K562 (cell line): ENCODE measurements around the gene TUBB1. TPM values are rescaled to one million over a fixed set of nuclear protein-coding genes. Genes with fewer than 3 reads are reported as not detected.

Experiments used
- BMI1 ChIP-seq: fragments of 150-350 bp; IDR thresholded peaks from 2 replicates; pipeline ENCODE4 v1.6.1; 2014; ENCODE audit warnings: low read length
- CC2D1A ChIP-seq: fragments of 450-650 bp; IDR thresholded peaks from 2 replicates; pipeline ENCODE4 v1.6.1; 2017; ENCODE audit warnings: mild to moderate bottlenecking
- FOXK2 ChIP-seq, 2 experiments: fragments of 450-650 bp; IDR thresholded peaks in 1 of 2; conservative IDR thresholded peaks in 1 of 2; 2 replicates each; pipeline ENCODE4 v1.6.1; 2016; ENCODE audit warnings: low read depth in 2 of 2, mild to moderate bottlenecking in 1 of 2
- HDAC2 ChIP-seq: fragments of 450-650 bp; IDR thresholded peaks from 2 replicates; pipeline ENCODE4 v1.6.1; 2016; ENCODE audit warnings: mild to moderate bottlenecking
- ILF3 ChIP-seq: fragments of 450-650 bp; IDR thresholded peaks from 2 replicates; pipeline ENCODE4 v1.6.1; 2018; ENCODE audit warnings: antibody characterized with exemption, mild to moderate bottlenecking, moderate library complexity, borderline replicate concordance
- KAT8 ChIP-seq: fragments of 450-650 bp; IDR thresholded peaks from 2 replicates; pipeline ENCODE4 v1.6.1; 2016; ENCODE audit warnings: low read depth, mild to moderate bottlenecking
- KLF13 ChIP-seq: fragments of 450-650 bp; IDR thresholded peaks from 2 replicates; pipeline ENCODE4 v1.6.1; 2016; ENCODE audit warnings: missing genetic modification characterization, low read depth, mild to moderate bottlenecking, missing compliant biosample characterization, moderate library complexity, borderline replicate concordance
- MTA2 ChIP-seq: fragments of 450-650 bp; IDR thresholded peaks from 2 replicates; pipeline ENCODE4 v1.6.1; 2016; ENCODE audit warnings: low read depth
- NCOR1 ChIP-seq: fragments of 450-650 bp; IDR thresholded peaks from 2 replicates; pipeline ENCODE4 v1.6.1; 2016; ENCODE audit warnings: mild to moderate bottlenecking, moderate library complexity
- NFRKB ChIP-seq: fragments of 450-650 bp; IDR thresholded peaks from 2 replicates; pipeline ENCODE4 v1.6.1; 2016; ENCODE audit warnings: low read depth
- SMAD4 ChIP-seq: fragments of 250-450 bp; sonication (Bioruptor Pico); conservative IDR thresholded peaks from 2 replicates; pipeline ENCODE4 v1.8.0; 2021; ENCODE audit warnings: inconsistent platforms, mild to moderate bottlenecking, moderate library complexity
- ZFP1 ChIP-seq: fragments of 450-650 bp; formaldehyde crosslinking; IDR thresholded peaks from 2 replicates; pipeline ENCODE4 v1.4.0; 2020; ENCODE audit warnings: mild to moderate bottlenecking, mixed read lengths
- ZNF263 ChIP-seq: sonication (generic); formaldehyde crosslinking; IDR thresholded peaks from 2 replicates; pipeline ENCODE4 v1.8.0; 2022; ENCODE audit warnings: mild to moderate bottlenecking, missing genetic modification reagents, borderline replicate concordance
- ZNF561 ChIP-seq: fragments of 450-650 bp; formaldehyde crosslinking; conservative IDR thresholded peaks from 2 replicates; pipeline ENCODE4 v1.4.0; 2020; ENCODE audit warnings: mild to moderate bottlenecking, moderate library complexity
- polyA plus RNA-seq, 8 experiments: library from polyadenylated mRNA; depleted of rRNA in 4 of 8; stranded (reverse) in 5 of 8; unstranded in 3 of 8; fragments of >200 nt; fragmentation: Nextera tagmentation in 2 of 8; fragmentation: Illumina TruSeq in 1 of 8; extraction: Ambion mirVana in 2 of 8; extraction: Trizol in 1 of 8; gene quantifications; 2 replicates each; pipeline versions ENCODE4 v1.2.1 to v1.2.3, GENCODE V29; 2011 to 2014; ENCODE audit warnings: inconsistent platforms in 1 of 8, missing spikeins in 1 of 8
- total RNA-seq, 7 experiments: library from RNA; depleted of rRNA in 6 of 7; stranded (reverse); fragments of >200 nt in 6 of 7; fragmentation: Illumina TruSeq in 2 of 7; extraction: Trizol in 2 of 7; gene quantifications; 2 replicates each; pipeline versions ENCODE4 v1.2.1 to v1.2.3, GENCODE V29; 2011 to 2021; ENCODE audit warnings: low replicate concordance in 1 of 7
- TF ChIP-seq, protein P1 (sequence below): sonication (generic); formaldehyde crosslinking; IDR thresholded peaks from 2 replicates; pipeline ENCODE4 v1.8.0; 2022; ENCODE audit warnings: missing genetic modification reagents, mild to moderate bottlenecking, borderline replicate concordance
- TF ChIP-seq, protein P2 (sequence below): fragments of 200-800 bp; sonication (Bioruptor generic); IDR thresholded peaks from 2 replicates; pipeline ENCODE4 v1.6.1; 2017; ENCODE audit warnings: missing genetic modification characterization, missing compliant biosample characterization
- TF ChIP-seq, protein P3 (sequence below): fragments of 450-650 bp; IDR thresholded peaks from 2 replicates; pipeline ENCODE4 v1.6.1; 2016; ENCODE audit warnings: missing biosample characterization, missing genetic modification characterization
- TF ChIP-seq, protein P4 (sequence below): sonication (generic); formaldehyde crosslinking; IDR thresholded peaks from 2 replicates; pipeline ENCODE4 v1.8.1; 2023; ENCODE audit warnings: mild to moderate bottlenecking, missing genetic modification reagents, moderate library complexity
- TF ChIP-seq, protein P5 (sequence below): fragments of 450-650 bp; formaldehyde crosslinking; IDR thresholded peaks from 2 replicates; pipeline ENCODE4 v1.4.0; 2022; ENCODE audit warnings: missing genetic modification characterization
- TF ChIP-seq, protein P6 (sequence below): fragments of 450-650 bp; formaldehyde crosslinking; IDR thresholded peaks from 2 replicates; pipeline ENCODE4 v1.4.0; 2020; ENCODE audit warnings: mild to moderate bottlenecking, mixed read lengths

Gene TUBB1
- total and polyA plus RNA-seq, 9 of the 15 experiments (the other 6 are each of a cell fraction or from before 2014, with no cell fraction given): 1.5 to 3.9 (median 2.4) TPM

DNA sequence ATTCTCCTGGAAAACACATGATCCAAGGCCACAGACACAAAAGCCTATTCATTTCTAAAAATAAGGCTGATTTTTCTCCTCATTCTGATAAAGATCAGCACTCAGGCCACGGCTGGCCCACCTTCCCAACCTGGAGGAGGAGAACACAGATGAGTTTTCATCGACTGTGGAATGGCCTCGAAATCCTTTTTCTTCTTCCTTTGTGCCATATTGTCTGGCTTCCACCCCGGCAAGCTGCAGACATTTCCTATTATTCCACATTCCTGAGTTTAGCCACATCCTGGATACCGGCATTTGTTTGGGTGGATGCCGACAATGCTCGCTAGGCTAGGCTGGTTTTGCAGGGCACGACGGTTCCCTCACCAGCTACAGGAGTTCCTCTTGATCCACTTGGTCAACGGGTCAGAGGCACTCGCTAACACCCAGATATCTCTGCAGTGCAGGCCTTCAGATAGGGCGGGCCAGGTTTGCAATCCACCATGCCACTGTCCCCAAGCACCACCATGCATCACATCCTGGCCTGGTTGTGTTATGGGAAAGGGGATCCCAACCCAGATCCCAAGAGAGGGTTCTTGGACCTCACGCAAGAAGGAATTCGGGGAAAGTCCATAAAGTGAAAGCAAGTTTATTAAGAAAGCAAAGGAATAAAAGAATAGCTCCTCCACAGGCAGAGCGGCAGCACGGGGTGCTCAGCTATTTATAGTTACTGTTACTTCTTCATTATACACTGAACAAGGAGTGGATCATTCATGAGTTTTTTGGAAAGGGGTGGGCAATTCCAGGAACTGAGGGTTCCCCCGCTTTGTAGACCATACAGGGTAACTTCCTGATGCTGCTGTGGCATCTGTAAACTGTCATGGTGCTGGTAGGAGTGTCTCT is 8.0 kb upstream of the TUBB1 start (continued):
- TF ChIP-seq, protein P1, sequence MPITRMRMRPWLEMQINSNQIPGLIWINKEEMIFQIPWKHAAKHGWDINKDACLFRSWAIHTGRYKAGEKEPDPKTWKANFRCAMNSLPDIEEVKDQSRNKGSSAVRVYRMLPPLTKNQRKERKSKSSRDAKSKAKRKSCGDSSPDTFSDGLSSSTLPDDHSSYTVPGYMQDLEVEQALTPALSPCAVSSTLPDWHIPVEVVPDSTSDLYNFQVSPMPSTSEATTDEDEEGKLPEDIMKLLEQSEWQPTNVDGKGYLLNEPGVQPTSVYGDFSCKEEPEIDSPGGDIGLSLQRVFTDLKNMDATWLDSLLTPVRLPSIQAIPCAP (CRISPR knock-in tag): no peak
- TF ChIP-seq FOXK2 (conservative IDR thresholded peaks at IDR 0.05 in 1 of 2, IDR thresholded peaks at IDR 0.05 in 1 of 2; ENCODE audit: low read depth in 2 of 2) (peak in 1 of 2 experiments; percentile 32; a peak in 1 of 4 replicates), ZFP1 (no peak), NCOR1 (peak; percentile 41), ZNF263 (peak; percentile 28; the same call in 1 of the 2 replicates), MTA2 (peak; percentile 20; the same call in 1 of the 2 replicates), ILF3 (no peak), ZNF561 (CRISPR knock-in tag) (no peak), CC2D1A (peak; percentile 42; the same call in 1 of the 2 replicates), SMAD4 (CRISPR knock-in tag) (0 out of 2 replicates have a peak, but pooled peaks have one; percentile 11), KAT8 (no peak), HDAC2 (peak; percentile 25; the same call in 1 of the 2 replicates), NFRKB (peak; percentile 37; the same call in 1 of the 2 replicates), BMI1 (no peak), KLF13 (0 out of 2 replicates have a peak, but pooled peaks have one; percentile 7)
- TF ChIP-seq, protein P2, sequence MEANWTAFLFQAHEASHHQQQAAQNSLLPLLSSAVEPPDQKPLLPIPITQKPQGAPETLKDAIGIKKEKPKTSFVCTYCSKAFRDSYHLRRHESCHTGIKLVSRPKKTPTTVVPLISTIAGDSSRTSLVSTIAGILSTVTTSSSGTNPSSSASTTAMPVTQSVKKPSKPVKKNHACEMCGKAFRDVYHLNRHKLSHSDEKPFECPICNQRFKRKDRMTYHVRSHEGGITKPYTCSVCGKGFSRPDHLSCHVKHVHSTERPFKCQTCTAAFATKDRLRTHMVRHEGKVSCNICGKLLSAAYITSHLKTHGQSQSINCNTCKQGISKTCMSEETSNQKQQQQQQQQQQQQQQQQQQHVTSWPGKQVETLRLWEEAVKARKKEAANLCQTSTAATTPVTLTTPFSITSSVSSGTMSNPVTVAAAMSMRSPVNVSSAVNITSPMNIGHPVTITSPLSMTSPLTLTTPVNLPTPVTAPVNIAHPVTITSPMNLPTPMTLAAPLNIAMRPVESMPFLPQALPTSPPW (CRISPR knock-in tag): peak; percentile 66
- TF ChIP-seq, protein P3, sequence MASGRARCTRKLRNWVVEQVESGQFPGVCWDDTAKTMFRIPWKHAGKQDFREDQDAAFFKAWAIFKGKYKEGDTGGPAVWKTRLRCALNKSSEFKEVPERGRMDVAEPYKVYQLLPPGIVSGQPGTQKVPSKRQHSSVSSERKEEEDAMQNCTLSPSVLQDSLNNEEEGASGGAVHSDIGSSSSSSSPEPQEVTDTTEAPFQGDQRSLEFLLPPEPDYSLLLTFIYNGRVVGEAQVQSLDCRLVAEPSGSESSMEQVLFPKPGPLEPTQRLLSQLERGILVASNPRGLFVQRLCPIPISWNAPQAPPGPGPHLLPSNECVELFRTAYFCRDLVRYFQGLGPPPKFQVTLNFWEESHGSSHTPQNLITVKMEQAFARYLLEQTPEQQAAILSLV (tag): peak; percentile 60
- TF ChIP-seq, protein P4, sequence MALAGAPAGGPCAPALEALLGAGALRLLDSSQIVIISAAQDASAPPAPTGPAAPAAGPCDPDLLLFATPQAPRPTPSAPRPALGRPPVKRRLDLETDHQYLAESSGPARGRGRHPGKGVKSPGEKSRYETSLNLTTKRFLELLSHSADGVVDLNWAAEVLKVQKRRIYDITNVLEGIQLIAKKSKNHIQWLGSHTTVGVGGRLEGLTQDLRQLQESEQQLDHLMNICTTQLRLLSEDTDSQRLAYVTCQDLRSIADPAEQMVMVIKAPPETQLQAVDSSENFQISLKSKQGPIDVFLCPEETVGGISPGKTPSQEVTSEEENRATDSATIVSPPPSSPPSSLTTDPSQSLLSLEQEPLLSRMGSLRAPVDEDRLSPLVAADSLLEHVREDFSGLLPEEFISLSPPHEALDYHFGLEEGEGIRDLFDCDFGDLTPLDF: no peak
- TF ChIP-seq, protein P5, sequence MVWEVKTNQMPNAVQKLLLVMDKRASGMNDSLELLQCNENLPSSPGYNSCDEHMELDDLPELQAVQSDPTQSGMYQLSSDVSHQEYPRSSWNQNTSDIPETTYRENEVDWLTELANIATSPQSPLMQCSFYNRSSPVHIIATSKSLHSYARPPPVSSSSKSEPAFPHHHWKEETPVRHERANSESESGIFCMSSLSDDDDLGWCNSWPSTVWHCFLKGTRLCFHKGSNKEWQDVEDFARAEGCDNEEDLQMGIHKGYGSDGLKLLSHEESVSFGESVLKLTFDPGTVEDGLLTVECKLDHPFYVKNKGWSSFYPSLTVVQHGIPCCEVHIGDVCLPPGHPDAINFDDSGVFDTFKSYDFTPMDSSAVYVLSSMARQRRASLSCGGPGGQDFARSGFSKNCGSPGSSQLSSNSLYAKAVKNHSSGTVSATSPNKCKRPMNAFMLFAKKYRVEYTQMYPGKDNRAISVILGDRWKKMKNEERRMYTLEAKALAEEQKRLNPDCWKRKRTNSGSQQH (CRISPR knock-in tag): no peak
- TF ChIP-seq, protein P6, sequence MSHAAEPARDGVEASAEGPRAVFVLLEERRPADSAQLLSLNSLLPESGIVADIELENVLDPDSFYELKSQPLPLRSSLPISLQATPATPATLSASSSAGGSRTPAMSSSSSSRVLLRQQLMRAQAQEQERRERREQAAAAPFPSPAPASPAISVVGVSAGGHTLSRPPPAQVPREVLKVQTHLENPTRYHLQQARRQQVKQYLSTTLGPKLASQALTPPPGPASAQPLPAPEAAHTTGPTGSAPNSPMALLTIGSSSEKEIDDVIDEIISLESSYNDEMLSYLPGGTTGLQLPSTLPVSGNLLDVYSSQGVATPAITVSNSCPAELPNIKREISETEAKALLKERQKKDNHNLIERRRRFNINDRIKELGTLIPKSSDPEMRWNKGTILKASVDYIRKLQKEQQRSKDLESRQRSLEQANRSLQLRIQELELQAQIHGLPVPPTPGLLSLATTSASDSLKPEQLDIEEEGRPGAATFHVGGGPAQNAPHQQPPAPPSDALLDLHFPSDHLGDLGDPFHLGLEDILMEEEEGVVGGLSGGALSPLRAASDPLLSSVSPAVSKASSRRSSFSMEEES: no peak
